T-cell (primary cell): Measurements from ENCODE around the gene TRPM4. TPM values are rescaled to one million over a fixed set of nuclear protein-coding genes. Genes with fewer than 3 reads are reported as not detected.
A peak's percentile ranks its signal among the peaks of the same experiment; 100 is the strongest.

Experiments used
- ATAC-seq, 4 experiments: fragments of 200-7000 bp in 3 of 4; fragments of 150-1000 bp in 1 of 4; cut with Tn5 transposase; replicated peaks in 1 of 4; 1 replicate in 3 of 4; 2 replicates in 1 of 4; pipeline ENCODE4 v1.10.0; 2021; ENCODE audit warnings: moderate library complexity in 3 of 4, mild to moderate bottlenecking in 2 of 4, moderate number of reproducible peaks in 1 of 4
- CTCF ChIA-PET, 2 donors: fragments of 300-600 bp; sonication (Branson Sonifier 250); formaldehyde crosslinking; loops; one replicate each; lab custom pipeline; 2022; ENCODE audit warnings: antibody characterized with exemption in 2 of 2; lab: Charles Lee
- POLR2A ChIA-PET, 2 donors: fragments of 300-600 bp; sonication (Branson Sonifier 250); formaldehyde crosslinking; loops; one replicate each; lab custom pipeline; 2022; ENCODE audit warnings: antibody characterized with exemption in 2 of 2; lab: Charles Lee
- DNase-seq, 35 experiments: peaks; one replicate each; pipeline versions ENCODE4 v3.0.0 to v3.0.0-alpha.2; 2013 to 2023
- H3K27ac ChIP-seq: one replicate; pipeline ENCODE4 v1.5.1; 2013; ENCODE audit warnings: low read length
- H3K27me3 ChIP-seq, 2 experiments: replicated peaks in 1 of 2; 1 replicate in 1 of 2; 2 replicates in 1 of 2; pipeline versions ENCODE4 v1.6.1 to v1.7.0; 2013; ENCODE audit warnings: low read length in 1 of 2, mixed read lengths in 1 of 2; ENCODE audit not compliant: control insufficient read depth in 2 of 2, insufficient read depth in 2 of 2; ENCODE audit errors: extremely low read depth in 1 of 2
- H3K36me3 ChIP-seq, 2 donors: 1 replicate in 1 of 2; 2 replicates in 1 of 2; pipeline versions ENCODE4 v1.6.1 to v1.7.0; 2013; ENCODE audit warnings: low read length in 1 of 2; ENCODE audit not compliant: control insufficient read depth in 2 of 2, insufficient read depth in 1 of 2; ENCODE audit errors: extremely low read depth in 1 of 2
- H3K4me1 ChIP-seq, 2 experiments: 1 replicate in 1 of 2; 2 replicates in 1 of 2; pipeline versions ENCODE4 v1.6.1 to v1.7.0; 2013; ENCODE audit warnings: low read length in 2 of 2, mixed read lengths in 1 of 2; ENCODE audit not compliant: insufficient read depth in 2 of 2, control insufficient read depth in 1 of 2; ENCODE audit errors: extremely low read depth in 1 of 2
- H3K4me3 ChIP-seq, 2 donors: 1 replicate in 1 of 2; 2 replicates in 1 of 2; pipeline versions ENCODE4 v1.5.1 to v1.7.0; 2013; ENCODE audit warnings: mild to moderate bottlenecking in 2 of 2, low read length in 1 of 2, moderate library complexity in 1 of 2; ENCODE audit not compliant: control insufficient read depth in 1 of 2; ENCODE audit errors: extremely low read depth in 1 of 2
- H3K9me3 ChIP-seq: 2 replicates; pipeline ENCODE4 v1.7.0; 2013
- H3K27ac Mint-ChIP-seq, 2 donors: one replicate each; pipeline ENCODE4 v1.8.0; 2020 to 2021; ENCODE audit warnings: mild to moderate bottlenecking in 2 of 2, mixed read lengths in 2 of 2
- H3K27me3 Mint-ChIP-seq, 2 donors: one replicate each; pipeline ENCODE4 v1.8.0; 2021 to 2022; ENCODE audit warnings: mixed read lengths in 2 of 2
- H3K36me3 Mint-ChIP-seq: one replicate; pipeline ENCODE4 v1.8.0; 2021; ENCODE audit warnings: mixed read lengths
- H3K4me1 Mint-ChIP-seq, 3 donors: one replicate each; pipeline ENCODE4 v1.8.0; 2020 to 2022; ENCODE audit warnings: mixed read lengths in 3 of 3, mild to moderate bottlenecking in 1 of 3
- H3K4me3 Mint-ChIP-seq, 3 donors: one replicate each; pipeline ENCODE4 v1.8.0; 2020 to 2022; ENCODE audit warnings: mild to moderate bottlenecking in 3 of 3, mixed read lengths in 3 of 3, moderate library complexity in 3 of 3
- H3K9me3 Mint-ChIP-seq, 3 donors: one replicate each; pipeline ENCODE4 v1.8.0; 2020 to 2022; ENCODE audit warnings: mixed read lengths in 3 of 3
- WGBS: methylation state at CpG from one replicate; pipeline ENCODE4 v1.1.5; 2013; ENCODE audit warnings: missing lambda C conversion rate; ENCODE audit not compliant: insufficient coverage; 5-methylcytosine and 5-hydroxymethylcytosine counted together
- total RNA-seq, 35 experiments: library from RNA in 6 of 35; stranded (reverse) in 6 of 35; fragments of 120-200 nt in 1 of 35; gene quantifications; one replicate each; pipeline versions ENCODE4 v1.2.1 to v1.2.4 and lab custom pipeline; 2013 to 2026

TRPM4 gene
- under 1 TPM in 3 of 5 donors, not detected in 2; 0.43 to 0.89 (median 0.50) TPM for total RNA-seq
- not detected for total RNA-seq (2013)
- 0 to 0.75 (median 0.08) reads per million in 29 experiments for total RNA-seq (lab: John Stamatoyannopoulos, UW)

DNA sequence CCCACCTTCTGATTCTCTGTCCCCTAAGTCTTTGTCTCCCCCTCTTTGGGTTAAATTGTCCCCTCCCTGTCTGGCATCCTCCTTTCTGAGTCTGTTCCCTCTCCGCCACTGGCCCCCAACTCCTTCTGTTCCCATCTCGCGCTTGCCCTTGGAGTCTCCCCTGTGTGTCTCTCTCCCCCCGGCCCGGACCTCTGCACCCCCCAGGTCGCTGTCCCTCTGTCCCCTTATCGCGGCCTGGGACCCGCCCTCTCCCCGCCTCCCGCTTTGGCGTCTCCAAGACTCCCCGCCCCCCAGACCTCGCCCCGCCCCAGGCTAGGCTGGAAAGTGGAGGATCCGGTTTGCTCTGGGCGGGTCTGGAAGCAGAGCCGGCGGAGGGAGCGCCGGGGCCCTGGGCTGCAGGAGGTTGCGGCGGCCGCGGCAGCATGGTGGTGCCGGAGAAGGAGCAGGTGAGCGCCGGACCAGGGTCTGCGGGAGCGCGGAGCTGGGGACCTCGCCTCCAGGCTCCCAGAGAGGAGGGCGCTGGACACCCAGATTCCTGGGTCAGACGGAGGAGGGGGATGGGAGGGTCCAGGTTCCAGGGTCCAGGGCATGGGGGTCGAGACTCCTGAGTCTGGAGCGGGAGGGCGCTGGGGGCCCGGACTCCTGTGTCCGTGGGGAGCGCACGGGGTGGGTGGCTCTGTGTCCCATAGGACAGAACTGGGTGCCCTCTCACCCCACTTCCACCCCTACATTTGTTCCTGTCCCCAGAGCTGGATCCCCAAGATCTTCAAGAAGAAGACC, at the start of gene TRPM4:
TRPM4 (plus strand) TSS at position 348 of the 780 bp plus-strand sequence; CDS start at position 423, 75 bp downstream.
- peaks cover 6 to 9% (median 8%) of the 10 kb centered on the region in 3 donors for H3K4me1 Mint-ChIP-seq
- ChIA-PET POLR2A (no interaction called here), CTCF (no interaction called here)
- DNase-seq (peak in 12 of 35 experiments; percentile 21 to 44 (median 32)), ATAC-seq (peak; percentile 46 to 78 (median 63))
- no peak within 1 kb of the TSS for H3K27ac ChIP-seq
- no peaks in the 10 kb centered on the region for H3K36me3 ChIP-seq
- H3K9me3 Mint-ChIP-seq: peaks cover 0 to 8% (median 0%) of the 10 kb centered on the region in 3 donors
- peaks cover 5 to 85% of the 10 kb centered on the region in 2 experiments for H3K27me3 ChIP-seq
- WGBS: 4% methylated on average over 25 of the region's 41 CpGs
- peak within 1 kb of the TSS in 1 of 2 donors; percentile 2 for H3K4me3 ChIP-seq
- H3K36me3 Mint-ChIP-seq: no peaks in the 10 kb centered on the region
- peak within 1 kb of the TSS in 1 of 2 donors; percentile 71 for H3K27ac Mint-ChIP-seq
- H3K4me3 Mint-ChIP-seq: peak within 1 kb of the TSS; percentile 42 to 62 (median 44)
- peaks cover 65 to 70% of the 10 kb centered on the region in 2 donors for H3K27me3 Mint-ChIP-seq
- H3K4me1 ChIP-seq: peaks cover 2 to 12% of the 10 kb centered on the region in 2 experiments
- H3K9me3 ChIP-seq: no peaks in the 10 kb centered on the region

DNA sequence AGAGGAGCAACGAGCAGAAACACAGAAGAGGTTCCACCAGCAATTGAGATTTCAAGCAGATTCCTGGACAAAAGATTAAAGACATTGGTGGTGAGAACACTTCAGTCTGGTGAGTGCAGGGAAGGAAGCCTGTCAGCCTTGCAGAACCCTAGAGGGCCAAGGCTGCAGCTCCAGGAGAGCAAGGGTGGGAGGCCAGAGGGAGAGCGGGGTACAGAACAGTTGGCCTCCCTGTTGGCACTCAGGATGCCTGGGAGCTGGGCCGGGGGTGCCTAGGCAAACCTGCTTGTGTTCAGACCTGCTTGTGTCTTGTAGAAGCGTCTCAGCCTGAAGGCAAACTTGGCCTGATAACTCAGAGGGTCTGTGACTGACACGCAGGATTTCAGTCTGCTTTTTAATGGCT, 48.5 kb upstream of the TRPM4 start:
- ChIA-PET CTCF (interaction anchor here in 1 of 2 donors (1.3 kb wide), 1 partner anchor 11 kb away, joined by 3 read pairs; no protein-coding TSS in a partner anchor), POLR2A (interaction anchor here in 1 of 2 donors (0.6 kb wide), 1 partner anchor 21 kb away, joined by 3 read pairs; no protein-coding TSS in a partner anchor)
- Histone ChIP-seq H3K4me3 (no peak overlapping the region), H3K9me3 (no peaks in the 10 kb centered on the region), H3K36me3 (peaks cover 29 to 44% of the 10 kb centered on the region in 2 donors), H3K4me1 (peaks cover 2 to 10% of the 10 kb centered on the region in 2 experiments), H3K27ac (no peak overlapping the region), H3K27me3 (peaks cover 0 to 3% of the 10 kb centered on the region in 2 experiments)
- peaks cover 32% of the 10 kb centered on the region for H3K36me3 Mint-ChIP-seq
- no peak overlapping the region for H3K4me3 Mint-ChIP-seq
- no peak for DNase-seq
- H3K27ac Mint-ChIP-seq: no peak overlapping the region
- no peaks in the 10 kb centered on the region for H3K27me3 Mint-ChIP-seq
- no peak for ATAC-seq
- no peaks in the 10 kb centered on the region for H3K9me3 Mint-ChIP-seq
- H3K4me1 Mint-ChIP-seq: peaks cover 16 to 22% (median 16%) of the 10 kb centered on the region in 3 donors
- WGBS: 96% methylated on average over 3 of the region's 5 CpGs

DNA sequence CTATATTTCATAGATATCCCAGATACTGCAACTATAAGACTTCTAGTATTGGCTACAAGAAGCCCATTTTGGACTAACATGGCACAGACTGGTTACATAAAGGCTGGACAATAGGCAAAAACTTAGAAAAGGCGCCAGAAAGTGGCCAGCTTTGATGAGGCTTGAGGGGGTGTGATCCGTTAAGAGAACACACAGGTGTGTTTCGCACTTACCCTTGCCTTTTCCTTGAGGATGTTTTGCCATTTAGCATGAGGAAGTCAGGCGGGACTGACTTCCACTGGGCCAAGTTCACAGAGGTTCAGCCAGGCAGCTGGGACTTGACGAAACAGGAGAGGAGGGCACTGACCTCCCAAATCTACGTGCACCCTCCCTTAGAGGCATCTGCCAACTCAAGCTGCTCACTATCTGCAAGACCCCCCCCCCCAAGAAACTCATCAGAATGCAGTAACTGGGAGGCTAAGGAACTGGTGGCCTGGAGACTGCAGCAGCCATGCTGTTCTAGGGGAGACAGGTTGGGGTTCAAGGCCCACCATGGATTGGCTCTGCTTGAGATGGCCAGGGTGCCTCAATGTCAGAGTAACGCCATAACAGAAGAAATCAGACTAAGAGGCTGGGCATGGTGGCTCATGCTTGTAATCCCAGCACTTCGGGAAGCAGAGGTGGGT, 47.9 kb upstream of the TRPM4 start:
- peaks cover 2 to 11% of the 10 kb centered on the region in 2 experiments for H3K4me1 ChIP-seq
- WGBS: 98% methylated on average over 5 of the region's 8 CpGs
- peaks cover 16 to 23% (median 16%) of the 10 kb centered on the region in 3 donors for H3K4me1 Mint-ChIP-seq
- ChIA-PET CTCF (no interaction called here), POLR2A (no interaction called here)
- no peak overlapping the region for H3K4me3 Mint-ChIP-seq
- DNase-seq (no peak), ATAC-seq (no peak)
- H3K27me3 Mint-ChIP-seq: no peaks in the 10 kb centered on the region
- H3K36me3 ChIP-seq: peaks cover 23 to 38% of the 10 kb centered on the region in 2 donors
- no peaks in the 10 kb centered on the region for H3K9me3 ChIP-seq
- no peak overlapping the region for H3K27ac Mint-ChIP-seq
- H3K9me3 Mint-ChIP-seq: no peaks in the 10 kb centered on the region
- H3K27me3 ChIP-seq: no peaks in the 10 kb centered on the region
- H3K27ac ChIP-seq: no peak overlapping the region
- H3K36me3 Mint-ChIP-seq: peaks cover 30% of the 10 kb centered on the region
- H3K4me3 ChIP-seq: no peak overlapping the region

DNA sequence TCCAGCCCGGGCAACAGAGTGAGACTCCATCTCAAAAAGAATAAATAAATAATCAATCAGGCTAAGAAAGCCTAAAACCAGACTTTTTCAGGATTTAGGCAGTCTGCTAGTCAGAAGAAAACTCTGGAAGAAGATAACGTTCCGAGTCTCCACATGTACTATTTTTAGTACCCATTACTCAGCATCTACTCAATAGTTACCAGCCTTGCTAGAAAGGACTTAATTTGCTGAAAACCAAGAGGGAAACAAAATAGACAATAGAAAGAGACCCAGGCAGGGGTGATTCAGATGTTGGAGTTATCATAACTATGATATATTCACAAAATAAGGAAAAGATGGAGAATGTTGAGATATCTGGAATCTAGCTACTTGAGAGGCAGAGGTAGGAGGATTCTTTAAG, 47.0 kb upstream of the TRPM4 start:
- H3K27ac Mint-ChIP-seq: no peak overlapping the region
- H3K36me3 ChIP-seq: peaks cover 14 to 31% of the 10 kb centered on the region in 2 donors
- H3K9me3 Mint-ChIP-seq: no peaks in the 10 kb centered on the region
- no peak overlapping the region for H3K4me3 Mint-ChIP-seq
- ATAC-seq: no peak
- POLR2A ChIA-PET: no interaction called here
- H3K4me3 ChIP-seq: no peak overlapping the region
- no peak overlapping the region for H3K27ac ChIP-seq
- H3K9me3 ChIP-seq: no peaks in the 10 kb centered on the region
- no peak for DNase-seq
- WGBS: no CpG with 5 or more reads among the region's 3 CpGs
- H3K4me1 Mint-ChIP-seq: peaks cover 18 to 29% (median 19%) of the 10 kb centered on the region in 3 donors
- no peaks in the 10 kb centered on the region for H3K27me3 Mint-ChIP-seq
- H3K4me1 ChIP-seq: peaks cover 2 to 20% of the 10 kb centered on the region in 2 experiments
- H3K27me3 ChIP-seq: no peaks in the 10 kb centered on the region
- CTCF ChIA-PET: interaction anchor here in 1 of 2 donors (0.7 kb wide), 1 partner anchor 111 kb away, joined by 3 read pairs; no protein-coding TSS in a partner anchor
- peaks cover 25% of the 10 kb centered on the region for H3K36me3 Mint-ChIP-seq

DNA sequence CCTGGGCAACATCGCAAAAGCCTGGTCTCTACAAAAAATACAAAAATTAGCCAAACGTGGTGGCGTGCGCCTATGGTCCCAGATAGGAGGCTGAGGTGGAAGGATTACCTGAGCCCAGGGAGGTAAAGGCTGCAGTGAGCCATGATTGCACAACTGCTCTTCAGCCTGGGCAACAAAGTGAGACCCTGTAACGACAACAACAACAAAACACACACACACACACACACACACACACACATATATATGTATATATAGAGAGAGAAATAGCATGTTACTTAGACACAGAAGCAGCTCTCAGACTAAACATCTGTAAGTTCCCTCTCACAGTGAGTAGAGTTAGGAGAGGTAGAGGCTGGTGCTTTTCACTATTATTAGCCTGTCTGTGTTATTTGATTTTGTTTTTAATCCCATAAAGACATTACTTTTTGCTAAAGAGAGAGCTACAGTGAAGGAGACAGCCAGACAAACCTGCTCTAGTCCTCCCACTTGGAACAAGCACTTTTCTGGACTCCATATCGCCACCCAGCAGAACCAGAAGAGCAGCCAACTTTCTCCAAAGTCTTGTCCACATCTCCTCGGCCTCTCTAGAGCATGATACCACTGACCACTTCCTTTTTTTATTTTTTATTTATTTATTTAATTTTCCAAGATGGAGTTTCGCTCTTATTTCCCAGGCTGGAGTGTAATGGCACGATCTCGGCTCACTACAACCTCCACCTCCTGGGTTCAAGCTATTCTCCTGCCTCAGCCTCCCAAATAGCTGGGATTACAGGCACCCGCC, 46.2 kb upstream of the TRPM4 start:
- POLR2A ChIA-PET: no interaction called here
- Mint-ChIP-seq H3K36me3 (peaks cover 21% of the 10 kb centered on the region), H3K4me3 (no peak overlapping the region), H3K27ac (no peak overlapping the region), H3K9me3 (no peaks in the 10 kb centered on the region), H3K4me1 (peaks cover 19 to 33% (median 21%) of the 10 kb centered on the region in 3 donors), H3K27me3 (no peaks in the 10 kb centered on the region)
- ATAC-seq (no peak), DNase-seq (no peak)
- Histone ChIP-seq H3K9me3 (no peaks in the 10 kb centered on the region), H3K4me1 (peaks cover 2 to 20% of the 10 kb centered on the region in 2 experiments), H3K4me3 (no peak overlapping the region), H3K36me3 (peaks cover 10 to 24% of the 10 kb centered on the region in 2 donors), H3K27me3 (no peaks in the 10 kb centered on the region), H3K27ac (no peak overlapping the region)
- CTCF ChIA-PET: no interaction called here
- 86% methylated on average over 1 of the region's 11 CpGs for WGBS
